Fibroblast of mammary gland (primary cell): ENCODE data around the gene MYO1H.

Experiments
- DNase-seq: peaks from one replicate; pipeline ENCODE4 v3.0.0-alpha.2; 2010; ENCODE audit warnings: low read depth
- H3K4me3 ChIP-seq: 2 replicates; pipeline ENCODE4 v1.5.1; 2011; ENCODE audit warnings: low read depth, mild to moderate bottlenecking, low read length, moderate library complexity; ENCODE audit not compliant: control insufficient read depth
- TF ChIP-seq, protein P1 (sequence below): conservative IDR thresholded peaks from 2 replicates; pipeline ENCODE4 v1.5.1; 2011; ENCODE audit warnings: low read depth, low read length, inconsistent platforms; ENCODE audit not compliant: control insufficient read depth, insufficient read depth

The MYO1H gene

GRCh38 chr12:109477185-109477962 lies 129.7 kb downstream of the MYO1H start, which contains the start of the genes KCTD10 and UBE3B:
KCTD10 (minus strand) TSS chr12:109477300; CDS start chr12:109477262, 38 bp downstream.
UBE3B (plus strand) TSS chr12:109477634; CDS start chr12:109483552, 5,918 bp downstream.
- TF ChIP-seq, protein P1, sequence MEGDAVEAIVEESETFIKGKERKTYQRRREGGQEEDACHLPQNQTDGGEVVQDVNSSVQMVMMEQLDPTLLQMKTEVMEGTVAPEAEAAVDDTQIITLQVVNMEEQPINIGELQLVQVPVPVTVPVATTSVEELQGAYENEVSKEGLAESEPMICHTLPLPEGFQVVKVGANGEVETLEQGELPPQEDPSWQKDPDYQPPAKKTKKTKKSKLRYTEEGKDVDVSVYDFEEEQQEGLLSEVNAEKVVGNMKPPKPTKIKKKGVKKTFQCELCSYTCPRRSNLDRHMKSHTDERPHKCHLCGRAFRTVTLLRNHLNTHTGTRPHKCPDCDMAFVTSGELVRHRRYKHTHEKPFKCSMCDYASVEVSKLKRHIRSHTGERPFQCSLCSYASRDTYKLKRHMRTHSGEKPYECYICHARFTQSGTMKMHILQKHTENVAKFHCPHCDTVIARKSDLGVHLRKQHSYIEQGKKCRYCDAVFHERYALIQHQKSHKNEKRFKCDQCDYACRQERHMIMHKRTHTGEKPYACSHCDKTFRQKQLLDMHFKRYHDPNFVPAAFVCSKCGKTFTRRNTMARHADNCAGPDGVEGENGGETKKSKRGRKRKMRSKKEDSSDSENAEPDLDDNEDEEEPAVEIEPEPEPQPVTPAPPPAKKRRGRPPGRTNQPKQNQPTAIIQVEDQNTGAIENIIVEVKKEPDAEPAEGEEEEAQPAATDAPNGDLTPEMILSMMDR, result no peak
- peak; percentile 88 for DNase-seq

GRCh38 chr12:109477963-109478315 lies 130.2 kb downstream of the MYO1H start:
- DNase-seq, result no peak
- H3K4me3 ChIP-seq, result peak overlapping the region; percentile 100
- TF ChIP-seq, protein P1, result no peak

More at GRCh38 chr12:109477185-109477962, 129.7 kb downstream of the MYO1H start, which contains the start of the genes KCTD10 and UBE3B:
- peak within 1 kb of the TSS; percentile 100 for H3K4me3 ChIP-seq

DNA sequence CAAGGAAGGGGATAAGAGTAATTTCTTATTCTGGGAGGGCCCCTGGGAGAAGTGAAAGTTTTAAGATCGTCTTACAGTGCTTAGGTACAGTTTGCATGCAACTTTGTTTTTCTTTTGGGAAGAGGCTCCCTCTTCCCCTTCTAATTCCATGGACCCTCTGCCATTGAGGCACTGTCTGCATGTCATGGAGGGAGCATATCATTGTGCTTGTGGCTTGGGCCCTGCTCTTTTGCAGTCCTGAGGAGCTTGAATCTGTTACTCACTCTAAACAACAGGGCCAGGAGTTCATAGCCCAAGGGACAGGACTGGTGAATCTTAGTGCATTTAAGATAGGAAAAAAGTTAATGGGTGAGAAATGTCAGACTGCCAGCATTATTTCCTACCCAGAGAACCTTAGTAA lies 132.1 kb downstream of the MYO1H start:
- DNase-seq, result no peak
- H3K4me3 ChIP-seq, result no peak overlapping the region
- TF ChIP-seq, protein P1, result no peak

DNA sequence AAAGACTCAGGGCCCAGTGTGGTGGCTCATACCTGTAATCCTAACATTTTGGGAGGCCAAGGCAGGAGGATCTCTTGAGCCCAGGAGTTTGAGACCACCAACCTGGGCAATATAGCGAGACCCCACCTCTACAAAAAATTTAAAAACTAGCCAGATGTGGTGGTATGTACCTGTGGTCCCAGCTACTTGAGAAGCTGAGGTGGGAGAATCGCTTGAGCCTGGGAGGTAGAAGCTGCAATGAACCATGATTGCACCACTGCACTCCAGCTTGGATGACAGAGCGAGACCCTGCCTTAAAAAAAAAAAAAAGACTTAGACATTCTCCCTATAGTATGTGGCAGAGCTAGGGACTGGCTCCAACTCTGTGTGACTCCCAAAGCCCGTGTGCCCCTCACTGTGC lies 132.7 kb downstream of the MYO1H start:
- no peak for DNase-seq
- no peak overlapping the region for H3K4me3 ChIP-seq
- TF ChIP-seq, protein P1, result no peak

GRCh38 chr12:109481863-109482262 lies 134.2 kb downstream of the MYO1H start:
- DNase-seq, result no peak
- TF ChIP-seq, protein P1, result no peak
- no peak overlapping the region for H3K4me3 ChIP-seq

- DNase-seq, result no peak
- TF ChIP-seq, protein P1, result no peak
- H3K4me3 ChIP-seq, result no peak overlapping the region
These were observed 134.8 kb downstream of the MYO1H start for GRCh38 chr12:109482491-109482890.
